HG03175 (cell line): ENCODE results near the gene OTUD7B.
A peak's percentile ranks its signal among the peaks of the same experiment; 100 is the strongest.

Experiments used
- ATAC-seq: cut with Tn5 transposase; IDR thresholded peaks from one replicate; pipeline ENCODE4 v1.9.1; 2021; ENCODE audit warnings: mild to moderate bottlenecking, moderate library complexity; ENCODE audit not compliant: unreplicated experiment

OTUD7B gene

GRCh38 chr1:150003801-150004200 lies 6.7 kb downstream of the OTUD7B start:
- no peak for ATAC-seq

- no peak for ATAC-seq
Measured at GRCh38 chr1:150002217-150002616, 8.3 kb downstream of the OTUD7B start.

- no peak for ATAC-seq
Measured at GRCh38 chr1:150001415-150001814, 9.1 kb downstream of the OTUD7B start.

- peak; percentile 77 for ATAC-seq
Measured at GRCh38 chr1:149997585-149998262, 12.8 kb downstream of the OTUD7B start.

- ATAC-seq: no peak
Measured at GRCh38 chr1:149995927-149996326, 14.6 kb downstream of the OTUD7B start.

- no peak for ATAC-seq
Measured at GRCh38 chr1:149993764-149994163, 16.8 kb downstream of the OTUD7B start.

GRCh38 chr1:149993181-149993580 lies 17.3 kb downstream of the OTUD7B start:
- ATAC-seq: no peak

GRCh38 chr1:149987297-149987595 lies 23.3 kb downstream of the OTUD7B start:
- no peak for ATAC-seq

GRCh38 chr1:149986486-149987296 lies 23.8 kb downstream of the OTUD7B start:
- no peak for ATAC-seq

- ATAC-seq: no peak
Measured at GRCh38 chr1:149979972-149980540, 30.5 kb downstream of the OTUD7B start.

GRCh38 chr1:149979245-149979971 lies 31.1 kb downstream of the OTUD7B start:
- no peak for ATAC-seq

- ATAC-seq: no peak
Measured at GRCh38 chr1:149978547-149979023, 31.9 kb downstream of the OTUD7B start.

- no peak for ATAC-seq
Measured at GRCh38 chr1:149977345-149977744, 33.2 kb downstream of the OTUD7B start.

- no peak for ATAC-seq
Measured at GRCh38 chr1:149972547-149972946, 38.0 kb downstream of the OTUD7B start.

- no peak for ATAC-seq
Measured at GRCh38 chr1:149967646-149968045, 42.9 kb downstream of the OTUD7B start.

- no peak for ATAC-seq
Measured at GRCh38 chr1:149967041-149967440, 43.5 kb downstream of the OTUD7B start.

- no peak for ATAC-seq
Measured at GRCh38 chr1:149966405-149966804, 44.1 kb downstream of the OTUD7B start.

GRCh38 chr1:149965440-149965839 lies 45.1 kb downstream of the OTUD7B start:
- ATAC-seq: no peak

GRCh38 chr1:149963358-149963757 lies 47.2 kb downstream of the OTUD7B start:
- ATAC-seq: no peak

GRCh38 chr1:149962736-149963135 lies 47.8 kb downstream of the OTUD7B start:
- no peak for ATAC-seq

- no peak for ATAC-seq
Measured at GRCh38 chr1:149962039-149962647, 48.4 kb downstream of the OTUD7B start.
